Skeletal muscle cell (primary cell): ENCODE data around the gene MED13L.

Experiments
- DNase-seq: peaks from one replicate; pipeline ENCODE4 v3.0.0-alpha.2; 2010; ENCODE audit warnings: low read depth
- H3K4me3 ChIP-seq: 2 replicates; pipeline ENCODE4 v1.5.1; 2011; ENCODE audit warnings: low read depth, mild to moderate bottlenecking, control low read depth, low read length, moderate library complexity

Gene MED13L

GRCh38 chr12:116164250-116165035 is 113.0 kb downstream of the MED13L start:
- no peak overlapping the region for H3K4me3 ChIP-seq
- DNase-seq: no peak

DNA sequence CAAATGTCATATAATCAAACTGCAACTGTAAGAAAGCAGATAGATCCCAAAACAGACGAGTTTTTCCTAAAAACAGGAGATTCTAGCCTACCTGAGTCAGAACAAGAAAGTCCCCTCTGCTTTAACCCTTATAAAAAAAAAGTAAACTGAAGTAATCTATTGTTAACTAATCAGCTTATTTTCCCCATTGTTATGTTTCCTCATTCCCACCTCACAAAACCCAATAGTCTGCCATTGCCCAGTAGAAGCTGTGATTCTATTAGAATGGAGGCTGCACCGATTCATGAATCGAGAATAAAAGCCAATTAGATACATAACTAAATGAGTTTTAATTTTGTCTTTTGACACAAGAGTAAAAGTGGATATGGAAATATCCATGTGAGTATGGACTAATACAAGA is 115.4 kb downstream of the MED13L start:
- DNase-seq: no peak
- no peak overlapping the region for H3K4me3 ChIP-seq

GRCh38 chr12:116161588-116161987 is 115.9 kb downstream of the MED13L start:
- no peak for DNase-seq
- H3K4me3 ChIP-seq: no peak overlapping the region

DNA sequence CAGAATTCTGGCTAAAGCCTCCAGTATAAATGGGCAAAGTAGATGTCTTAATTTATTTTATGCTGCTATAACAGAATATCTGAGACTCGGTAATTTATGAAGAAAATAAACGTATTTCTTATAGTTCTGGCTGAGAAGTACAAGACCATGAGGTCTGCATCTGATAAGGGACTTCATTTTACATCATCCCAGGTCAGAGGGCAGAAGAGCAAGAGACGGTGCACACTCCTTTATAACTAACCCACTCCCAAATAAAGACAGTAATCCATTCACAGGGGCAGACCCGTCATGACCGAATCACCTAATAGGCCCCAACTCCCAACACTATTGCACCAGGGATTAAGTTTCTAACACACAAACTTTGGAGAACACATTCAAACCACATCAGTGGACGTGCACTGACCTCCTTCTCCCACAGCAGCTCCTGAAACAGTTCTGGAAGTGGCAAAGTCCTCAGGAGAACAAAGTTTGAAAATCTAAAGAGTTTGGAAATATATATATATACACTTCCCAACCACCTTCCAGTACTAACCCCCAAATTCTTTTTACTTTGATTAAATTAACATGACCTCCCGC is 116.5 kb downstream of the MED13L start:
- DNase-seq: no peak
- H3K4me3 ChIP-seq: no peak overlapping the region

DNA sequence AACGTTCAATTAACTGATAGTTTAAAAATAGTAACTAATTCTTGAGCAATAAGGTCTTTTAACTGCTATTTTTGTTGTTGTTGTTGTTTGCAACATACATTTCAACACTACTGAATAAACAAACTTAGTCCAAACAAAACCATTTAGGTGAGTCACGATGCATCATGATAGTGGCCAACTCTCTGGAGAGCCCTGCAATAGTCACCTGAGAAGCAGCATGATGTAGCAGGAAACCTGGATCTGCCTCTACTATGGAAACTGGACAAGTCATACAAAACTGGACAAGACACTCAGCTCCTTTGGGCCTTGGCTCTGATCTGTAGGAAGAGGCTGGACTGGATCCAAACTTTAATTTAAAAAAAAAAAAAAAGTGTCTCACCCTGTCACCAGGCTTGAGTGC is 117.3 kb downstream of the MED13L start:
- DNase-seq: no peak
- H3K4me3 ChIP-seq: no peak overlapping the region

- H3K4me3 ChIP-seq: no peak overlapping the region
- no peak for DNase-seq
Measured at GRCh38 chr12:116159593-116160200, 117.8 kb downstream of the MED13L start.

- H3K4me3 ChIP-seq: no peak overlapping the region
- DNase-seq: no peak
Measured at GRCh38 chr12:116159175-116159574, 118.3 kb downstream of the MED13L start.

DNA sequence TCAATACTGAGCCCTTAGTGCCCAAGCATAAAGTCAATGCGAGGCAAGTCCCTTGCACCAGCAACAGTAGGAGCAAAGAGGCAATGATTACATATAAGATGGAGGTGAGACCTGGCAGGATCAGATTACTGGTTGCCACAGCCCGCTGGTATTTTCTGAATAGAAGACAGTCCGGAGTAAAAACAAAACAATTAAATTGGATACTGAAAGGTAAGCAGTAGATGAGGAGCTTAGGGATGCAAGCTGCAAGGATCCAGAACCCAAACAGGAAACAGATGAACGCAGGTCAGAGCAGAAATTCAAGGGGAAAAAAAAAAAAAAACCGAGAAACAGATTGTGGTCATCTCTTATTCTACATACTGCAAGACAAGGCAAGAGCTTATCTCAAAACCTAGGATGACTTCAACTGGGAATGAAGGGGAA is 119.6 kb downstream of the MED13L start:
- H3K4me3 ChIP-seq: no peak overlapping the region
- no peak for DNase-seq

GRCh38 chr12:116156614-116157013 is 120.9 kb downstream of the MED13L start:
- no peak overlapping the region for H3K4me3 ChIP-seq
- DNase-seq: no peak

- DNase-seq: no peak
- no peak overlapping the region for H3K4me3 ChIP-seq
Measured at GRCh38 chr12:116155383-116155782, 122.1 kb downstream of the MED13L start.

DNA sequence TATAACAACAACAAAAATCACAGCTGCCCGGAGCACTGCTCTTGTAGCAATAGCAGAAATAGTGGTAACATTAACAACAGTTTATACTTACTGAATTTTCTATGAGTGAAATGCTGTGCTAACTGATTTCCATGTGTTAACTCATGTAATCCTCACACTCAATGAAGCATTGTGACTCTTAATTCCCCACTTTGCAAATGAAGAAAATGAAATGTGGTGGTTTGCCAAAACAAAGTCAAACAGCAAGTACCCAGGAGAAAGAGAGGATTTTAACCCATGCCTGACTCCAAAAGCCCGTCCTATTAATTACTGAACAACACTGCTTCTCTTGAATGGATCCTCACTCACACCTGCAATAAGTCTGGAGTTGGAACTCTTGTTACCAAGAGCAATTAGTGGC is 123.5 kb downstream of the MED13L start:
- no peak overlapping the region for H3K4me3 ChIP-seq
- DNase-seq: no peak

DNA sequence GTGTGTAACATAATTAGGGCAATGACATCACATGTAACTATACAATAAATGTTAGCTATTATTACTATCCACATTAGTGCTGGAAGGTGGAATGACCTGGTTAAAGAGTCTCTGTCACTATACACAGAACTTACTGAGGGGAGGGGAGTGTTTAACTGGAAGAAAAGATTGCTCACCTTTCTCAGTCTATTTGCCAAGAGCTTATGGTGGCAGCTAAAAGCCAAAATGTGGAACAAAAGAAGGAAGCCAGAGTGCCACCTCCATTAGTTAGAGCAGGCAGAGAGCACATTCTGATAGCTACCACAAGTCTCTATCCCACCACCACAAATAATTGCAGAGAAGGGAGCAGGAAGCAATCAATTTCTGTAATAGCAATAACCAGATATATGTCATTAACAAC is 124.4 kb downstream of the MED13L start:
- H3K4me3 ChIP-seq: no peak overlapping the region
- DNase-seq: no peak

GRCh38 chr12:116152268-116152667 is 125.2 kb downstream of the MED13L start:
- no peak overlapping the region for H3K4me3 ChIP-seq
- DNase-seq: peak; percentile 70

DNA sequence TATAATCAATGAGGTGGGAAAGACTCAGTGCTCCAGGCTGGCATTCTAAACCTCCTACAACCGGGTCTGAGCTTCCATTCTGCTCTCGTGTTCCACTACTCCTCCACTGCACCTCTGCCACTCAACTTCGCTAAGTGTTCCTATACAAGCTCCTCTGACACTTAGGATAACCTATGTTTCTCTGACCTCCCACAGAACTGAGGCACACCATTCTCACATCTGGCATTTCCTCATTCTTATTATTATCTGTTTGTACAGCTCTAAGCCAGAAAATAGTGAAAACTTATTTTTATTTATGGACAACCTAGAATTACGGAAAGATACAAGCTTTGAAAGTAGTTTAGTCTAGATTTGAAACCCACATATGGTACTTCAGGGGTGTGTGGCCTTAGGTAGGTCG is 127.0 kb downstream of the MED13L start:
- H3K4me3 ChIP-seq: no peak overlapping the region
- no peak for DNase-seq

DNA sequence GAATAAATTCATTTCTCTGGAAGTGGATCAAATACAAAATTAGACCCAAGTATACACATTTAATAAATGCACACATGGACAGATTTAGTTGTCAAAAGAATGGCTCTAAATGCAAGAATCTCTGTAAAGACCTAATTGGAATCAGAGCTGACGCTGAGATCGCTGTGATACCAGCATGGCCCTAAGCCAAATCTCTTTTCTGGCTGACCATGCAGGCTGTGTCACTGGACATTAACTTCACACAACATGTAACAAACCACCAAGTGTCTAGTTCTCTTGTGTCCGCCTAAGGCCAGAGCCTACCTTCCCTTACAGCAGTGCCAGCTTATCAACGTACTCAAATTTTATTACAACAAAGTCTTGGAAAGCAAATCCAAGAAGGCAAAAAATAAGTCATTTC is 127.5 kb downstream of the MED13L start:
- no peak overlapping the region for H3K4me3 ChIP-seq
- no peak for DNase-seq

DNA sequence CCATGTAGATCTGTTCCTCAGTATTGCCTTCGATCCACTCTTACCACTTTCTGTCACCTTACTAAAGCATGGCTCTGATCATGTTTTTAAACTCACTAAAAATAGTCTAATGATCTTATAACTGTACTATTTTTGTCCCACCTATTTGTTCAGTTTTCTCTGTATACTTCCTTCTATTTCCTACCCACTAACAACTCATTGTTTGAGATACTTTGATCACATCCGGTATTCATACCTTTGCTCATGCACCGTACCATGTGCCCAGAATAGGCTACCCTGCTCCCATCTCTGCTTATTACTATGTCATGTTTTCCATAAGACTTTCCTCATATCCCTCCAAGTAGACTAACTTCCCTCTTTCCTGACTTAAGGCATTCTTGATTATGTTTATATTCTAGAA is 128.6 kb downstream of the MED13L start:
- no peak for DNase-seq
- no peak overlapping the region for H3K4me3 ChIP-seq

DNA sequence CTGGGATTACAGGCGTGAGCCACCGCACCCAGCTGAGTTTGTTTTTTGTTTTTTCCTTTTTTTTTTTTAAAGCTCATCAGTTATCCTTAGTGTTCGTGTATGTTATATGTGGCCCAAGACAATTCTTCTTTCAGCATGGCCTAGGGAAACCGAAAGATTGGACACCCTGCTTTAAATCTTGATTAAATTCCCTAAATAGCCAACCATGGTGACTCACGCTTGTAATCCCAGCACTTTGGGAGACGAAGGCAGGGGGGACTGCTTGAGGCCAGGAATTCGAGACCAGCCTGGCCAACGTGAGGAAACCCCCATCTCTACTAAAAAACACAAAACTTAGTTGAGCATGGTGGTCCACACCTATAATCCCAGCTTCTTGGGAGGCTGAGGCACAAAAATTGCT is 131.1 kb downstream of the MED13L start:
- no peak overlapping the region for H3K4me3 ChIP-seq
- DNase-seq: no peak

DNA sequence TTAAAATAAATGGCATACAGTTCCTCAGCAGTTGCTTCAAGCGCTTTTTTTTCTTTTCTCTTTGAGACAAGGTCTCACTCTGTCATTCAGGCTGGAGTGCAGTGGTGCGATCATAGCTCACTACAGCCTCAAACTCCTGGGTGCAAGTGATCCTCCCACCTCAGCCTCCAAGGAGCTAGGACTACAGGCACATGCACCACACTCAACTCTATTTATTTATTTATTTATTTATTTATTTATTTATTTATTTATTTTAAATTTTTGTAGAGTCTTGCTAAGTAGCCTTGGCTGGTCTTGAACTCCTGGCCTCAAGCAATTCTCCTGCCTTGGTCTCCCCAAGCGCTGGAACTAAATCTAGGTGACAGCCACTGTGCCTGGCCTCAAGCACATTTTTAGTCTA is 132.0 kb downstream of the MED13L start:
- H3K4me3 ChIP-seq: no peak overlapping the region
- no peak for DNase-seq

GRCh38 chr12:116144384-116144783 is 133.1 kb downstream of the MED13L start:
- no peak overlapping the region for H3K4me3 ChIP-seq
- no peak for DNase-seq

DNA sequence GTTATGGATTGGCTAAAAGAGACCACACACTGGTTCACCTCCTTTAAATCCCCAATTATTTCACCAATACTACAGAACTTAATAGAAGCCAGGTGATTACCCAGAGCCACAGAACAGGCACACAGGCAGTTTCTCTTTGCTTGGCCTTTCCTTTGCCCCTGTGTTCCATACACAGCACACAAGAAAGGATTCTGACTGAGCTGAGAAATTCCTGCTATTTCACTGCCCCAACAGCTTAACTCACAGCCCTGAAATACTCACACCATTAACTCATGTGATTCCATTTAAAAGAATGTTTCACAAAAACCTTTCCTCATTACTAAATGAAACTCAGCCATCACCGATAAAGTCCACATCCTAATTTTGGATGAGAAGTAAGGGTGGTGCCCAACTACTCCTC is 133.6 kb downstream of the MED13L start:
- H3K4me3 ChIP-seq: no peak overlapping the region

More for the DNA sequence above, 133.6 kb downstream of the MED13L start:
- no peak for DNase-seq
